Activated effector memory CD4-positive, alpha-beta T cell treated with Interleukin-2 at 50 U/mL for 16 hours (primary cell): ENCODE measurements around the gene HMX2.
A peak's percentile ranks its signal among the peaks of the same experiment; 100 is the strongest.

Experiments
- DNase-seq: peaks from one replicate; pipeline ENCODE4 v3.0.0-alpha.2; 2020

The HMX2 gene

GRCh38 chr10:123147635-123148413 is at the start of gene HMX2:
TSS of gene HMX2 (plus strand) at chr10:123148136. CDS start at chr10:123148379, 243 bp downstream.
- DNase-seq: no peak

GRCh38 chr10:123100030-123100762 is 47.7 kb upstream of the HMX2 start:
- no peak for DNase-seq

- DNase-seq: no peak
Measured at GRCh38 chr10:123101872-123102271, 46.1 kb upstream of the HMX2 start.

- no peak for DNase-seq
Measured at GRCh38 chr10:123102673-123103072, 45.3 kb upstream of the HMX2 start.

GRCh38 chr10:123103944-123104343 is 44.0 kb upstream of the HMX2 start:
- no peak for DNase-seq

- no peak for DNase-seq
Measured at GRCh38 chr10:123109466-123109865, 38.5 kb upstream of the HMX2 start.

GRCh38 chr10:123117644-123118417 is 30.1 kb upstream of the HMX2 start:
- no peak for DNase-seq

- no peak for DNase-seq
Measured at GRCh38 chr10:123119081-123119480, 28.9 kb upstream of the HMX2 start.

GRCh38 chr10:123126246-123126645 is 21.7 kb upstream of the HMX2 start:
- DNase-seq: no peak

- no peak for DNase-seq
Measured at GRCh38 chr10:123129618-123130271, 18.2 kb upstream of the HMX2 start.

GRCh38 chr10:123132576-123133477 is 15.1 kb upstream of the HMX2 start:
- DNase-seq: peak; percentile 70

- DNase-seq: no peak
Measured at GRCh38 chr10:123133541-123134342, 14.2 kb upstream of the HMX2 start.

- DNase-seq: no peak
Measured at GRCh38 chr10:123134343-123134914, 13.5 kb upstream of the HMX2 start.

- no peak for DNase-seq
Measured at GRCh38 chr10:123134915-123135414, 13.0 kb upstream of the HMX2 start.

- DNase-seq: no peak
Measured at GRCh38 chr10:123135415-123136141, 12.4 kb upstream of the HMX2 start, which contains the start of gene HMX3. TSS of gene HMX3 (plus strand) at chr10:123135970. CDS start at chr10:123136051, 81 bp downstream.

- DNase-seq: no peak
Measured at GRCh38 chr10:123136221-123136805, 11.6 kb upstream of the HMX2 start.

- DNase-seq: no peak
Measured at GRCh38 chr10:123136806-123137642, 10.9 kb upstream of the HMX2 start.

- DNase-seq: no peak
Measured at GRCh38 chr10:123139165-123139520, 8.8 kb upstream of the HMX2 start.
